Measurements from ENCODE around the gene SAMM50.

DNA sequence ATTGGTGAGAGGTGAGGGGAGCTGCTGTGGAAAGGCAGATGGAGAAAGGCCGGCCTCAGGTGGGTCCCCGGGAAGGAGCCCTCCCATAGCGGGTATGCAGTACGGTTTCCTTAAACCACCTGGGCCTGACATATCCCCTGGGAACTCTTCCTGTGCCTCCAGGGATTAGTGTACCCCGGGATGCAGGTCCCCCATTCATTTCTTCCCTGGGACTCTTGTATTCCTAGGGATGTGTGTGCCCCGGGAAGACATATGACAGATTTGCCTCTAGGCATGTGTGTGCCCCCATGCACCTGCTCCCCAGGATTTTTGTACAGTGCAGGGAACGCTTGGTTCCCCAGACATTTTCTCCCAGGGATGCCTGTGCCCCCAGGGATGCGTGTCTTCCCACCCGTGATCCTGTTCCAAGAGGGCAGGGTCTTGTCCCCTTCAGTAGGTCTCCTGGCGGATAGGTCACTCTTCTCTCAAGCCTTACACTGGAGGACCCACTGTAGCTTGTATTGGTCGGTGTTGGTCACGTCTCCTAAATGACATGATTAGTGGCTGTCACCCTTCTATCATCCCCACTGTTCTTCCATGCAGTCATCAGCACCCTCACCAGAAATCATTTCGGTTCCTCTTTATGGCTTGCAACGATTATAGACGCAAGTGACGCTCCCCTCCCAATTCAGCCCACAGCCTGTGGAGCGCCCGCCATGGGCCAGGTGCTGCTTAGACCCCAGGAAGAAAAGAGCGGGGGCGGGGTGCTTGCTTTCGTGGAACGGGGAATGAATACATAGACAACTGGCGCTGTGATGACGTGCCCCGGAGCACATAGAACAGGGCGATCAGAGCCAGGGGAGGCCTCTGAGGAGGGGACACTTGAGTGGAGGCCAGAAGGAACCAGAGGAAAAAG lies 70.2 kb downstream of the SAMM50 start:
- TF ChIP-seq CTCF (IDR thresholded peaks at IDR 0.05) (no peak), POLR2A (IDR thresholded peaks at IDR 0.05) (no peak)
